ENCODE results near the gene FPR2. TPM values are rescaled to one million over a fixed set of nuclear protein-coding genes. Genes with fewer than 3 reads are reported as not detected.

The FPR2 gene
- total and polyA plus RNA-seq, 2 experiments from 2014 or later, result not detected

DNA sequence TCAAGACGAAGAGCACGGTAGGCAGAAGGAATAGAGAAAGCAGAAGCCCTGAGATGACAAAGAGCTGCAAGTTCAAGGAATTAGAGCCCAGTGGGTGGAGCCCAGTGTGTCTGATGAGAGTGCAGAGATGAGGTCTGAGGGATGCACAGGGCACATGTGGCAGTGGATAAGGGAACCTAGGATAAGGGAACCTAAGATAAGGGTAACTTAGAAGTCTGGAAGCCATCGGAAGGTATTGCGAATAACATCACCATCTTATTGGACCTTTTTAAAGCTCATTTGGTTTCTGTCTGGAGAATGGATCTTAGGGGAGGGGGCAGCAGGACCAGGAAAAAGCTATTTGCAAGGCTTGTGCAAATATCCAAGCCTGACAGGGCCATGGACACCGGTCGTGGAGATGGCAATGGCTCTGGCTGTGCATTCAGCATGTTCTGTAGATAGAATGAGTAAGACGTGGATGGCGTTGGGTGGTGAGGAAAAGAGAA is 35.3 kb downstream of the FPR2 start:
- H3K27ac Mint-ChIP-seq, result no peak overlapping the region
- TF ChIP-seq, protein P1, sequence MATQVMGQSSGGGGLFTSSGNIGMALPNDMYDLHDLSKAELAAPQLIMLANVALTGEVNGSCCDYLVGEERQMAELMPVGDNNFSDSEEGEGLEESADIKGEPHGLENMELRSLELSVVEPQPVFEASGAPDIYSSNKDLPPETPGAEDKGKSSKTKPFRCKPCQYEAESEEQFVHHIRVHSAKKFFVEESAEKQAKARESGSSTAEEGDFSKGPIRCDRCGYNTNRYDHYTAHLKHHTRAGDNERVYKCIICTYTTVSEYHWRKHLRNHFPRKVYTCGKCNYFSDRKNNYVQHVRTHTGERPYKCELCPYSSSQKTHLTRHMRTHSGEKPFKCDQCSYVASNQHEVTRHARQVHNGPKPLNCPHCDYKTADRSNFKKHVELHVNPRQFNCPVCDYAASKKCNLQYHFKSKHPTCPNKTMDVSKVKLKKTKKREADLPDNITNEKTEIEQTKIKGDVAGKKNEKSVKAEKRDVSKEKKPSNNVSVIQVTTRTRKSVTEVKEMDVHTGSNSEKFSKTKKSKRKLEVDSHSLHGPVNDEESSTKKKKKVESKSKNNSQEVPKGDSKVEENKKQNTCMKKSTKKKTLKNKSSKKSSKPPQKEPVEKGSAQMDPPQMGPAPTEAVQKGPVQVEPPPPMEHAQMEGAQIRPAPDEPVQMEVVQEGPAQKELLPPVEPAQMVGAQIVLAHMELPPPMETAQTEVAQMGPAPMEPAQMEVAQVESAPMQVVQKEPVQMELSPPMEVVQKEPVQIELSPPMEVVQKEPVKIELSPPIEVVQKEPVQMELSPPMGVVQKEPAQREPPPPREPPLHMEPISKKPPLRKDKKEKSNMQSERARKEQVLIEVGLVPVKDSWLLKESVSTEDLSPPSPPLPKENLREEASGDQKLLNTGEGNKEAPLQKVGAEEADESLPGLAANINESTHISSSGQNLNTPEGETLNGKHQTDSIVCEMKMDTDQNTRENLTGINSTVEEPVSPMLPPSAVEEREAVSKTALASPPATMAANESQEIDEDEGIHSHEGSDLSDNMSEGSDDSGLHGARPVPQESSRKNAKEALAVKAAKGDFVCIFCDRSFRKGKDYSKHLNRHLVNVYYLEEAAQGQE (IDR thresholded peaks at IDR 0.05; ENCODE audit: unreplicated experiment), result no peak
- no peak for TF ChIP-seq NANOG (IDR thresholded peaks at IDR 0.05; ENCODE audit: borderline replicate concordance)
- TF ChIP-seq, protein P2, sequence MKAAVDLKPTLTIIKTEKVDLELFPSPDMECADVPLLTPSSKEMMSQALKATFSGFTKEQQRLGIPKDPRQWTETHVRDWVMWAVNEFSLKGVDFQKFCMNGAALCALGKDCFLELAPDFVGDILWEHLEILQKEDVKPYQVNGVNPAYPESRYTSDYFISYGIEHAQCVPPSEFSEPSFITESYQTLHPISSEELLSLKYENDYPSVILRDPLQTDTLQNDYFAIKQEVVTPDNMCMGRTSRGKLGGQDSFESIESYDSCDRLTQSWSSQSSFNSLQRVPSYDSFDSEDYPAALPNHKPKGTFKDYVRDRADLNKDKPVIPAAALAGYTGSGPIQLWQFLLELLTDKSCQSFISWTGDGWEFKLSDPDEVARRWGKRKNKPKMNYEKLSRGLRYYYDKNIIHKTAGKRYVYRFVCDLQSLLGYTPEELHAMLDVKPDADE (IDR thresholded peaks at IDR 0.05), result no peak
- TF ChIP-seq EZH2 (IDR thresholded peaks at IDR 0.05; ENCODE audit: low read depth, unreplicated experiment), result no peak
- TF ChIP-seq ZNF114 (CRISPR knock-in tag; IDR thresholded peaks at IDR 0.05), result no peak
- TF ChIP-seq, protein P3, sequence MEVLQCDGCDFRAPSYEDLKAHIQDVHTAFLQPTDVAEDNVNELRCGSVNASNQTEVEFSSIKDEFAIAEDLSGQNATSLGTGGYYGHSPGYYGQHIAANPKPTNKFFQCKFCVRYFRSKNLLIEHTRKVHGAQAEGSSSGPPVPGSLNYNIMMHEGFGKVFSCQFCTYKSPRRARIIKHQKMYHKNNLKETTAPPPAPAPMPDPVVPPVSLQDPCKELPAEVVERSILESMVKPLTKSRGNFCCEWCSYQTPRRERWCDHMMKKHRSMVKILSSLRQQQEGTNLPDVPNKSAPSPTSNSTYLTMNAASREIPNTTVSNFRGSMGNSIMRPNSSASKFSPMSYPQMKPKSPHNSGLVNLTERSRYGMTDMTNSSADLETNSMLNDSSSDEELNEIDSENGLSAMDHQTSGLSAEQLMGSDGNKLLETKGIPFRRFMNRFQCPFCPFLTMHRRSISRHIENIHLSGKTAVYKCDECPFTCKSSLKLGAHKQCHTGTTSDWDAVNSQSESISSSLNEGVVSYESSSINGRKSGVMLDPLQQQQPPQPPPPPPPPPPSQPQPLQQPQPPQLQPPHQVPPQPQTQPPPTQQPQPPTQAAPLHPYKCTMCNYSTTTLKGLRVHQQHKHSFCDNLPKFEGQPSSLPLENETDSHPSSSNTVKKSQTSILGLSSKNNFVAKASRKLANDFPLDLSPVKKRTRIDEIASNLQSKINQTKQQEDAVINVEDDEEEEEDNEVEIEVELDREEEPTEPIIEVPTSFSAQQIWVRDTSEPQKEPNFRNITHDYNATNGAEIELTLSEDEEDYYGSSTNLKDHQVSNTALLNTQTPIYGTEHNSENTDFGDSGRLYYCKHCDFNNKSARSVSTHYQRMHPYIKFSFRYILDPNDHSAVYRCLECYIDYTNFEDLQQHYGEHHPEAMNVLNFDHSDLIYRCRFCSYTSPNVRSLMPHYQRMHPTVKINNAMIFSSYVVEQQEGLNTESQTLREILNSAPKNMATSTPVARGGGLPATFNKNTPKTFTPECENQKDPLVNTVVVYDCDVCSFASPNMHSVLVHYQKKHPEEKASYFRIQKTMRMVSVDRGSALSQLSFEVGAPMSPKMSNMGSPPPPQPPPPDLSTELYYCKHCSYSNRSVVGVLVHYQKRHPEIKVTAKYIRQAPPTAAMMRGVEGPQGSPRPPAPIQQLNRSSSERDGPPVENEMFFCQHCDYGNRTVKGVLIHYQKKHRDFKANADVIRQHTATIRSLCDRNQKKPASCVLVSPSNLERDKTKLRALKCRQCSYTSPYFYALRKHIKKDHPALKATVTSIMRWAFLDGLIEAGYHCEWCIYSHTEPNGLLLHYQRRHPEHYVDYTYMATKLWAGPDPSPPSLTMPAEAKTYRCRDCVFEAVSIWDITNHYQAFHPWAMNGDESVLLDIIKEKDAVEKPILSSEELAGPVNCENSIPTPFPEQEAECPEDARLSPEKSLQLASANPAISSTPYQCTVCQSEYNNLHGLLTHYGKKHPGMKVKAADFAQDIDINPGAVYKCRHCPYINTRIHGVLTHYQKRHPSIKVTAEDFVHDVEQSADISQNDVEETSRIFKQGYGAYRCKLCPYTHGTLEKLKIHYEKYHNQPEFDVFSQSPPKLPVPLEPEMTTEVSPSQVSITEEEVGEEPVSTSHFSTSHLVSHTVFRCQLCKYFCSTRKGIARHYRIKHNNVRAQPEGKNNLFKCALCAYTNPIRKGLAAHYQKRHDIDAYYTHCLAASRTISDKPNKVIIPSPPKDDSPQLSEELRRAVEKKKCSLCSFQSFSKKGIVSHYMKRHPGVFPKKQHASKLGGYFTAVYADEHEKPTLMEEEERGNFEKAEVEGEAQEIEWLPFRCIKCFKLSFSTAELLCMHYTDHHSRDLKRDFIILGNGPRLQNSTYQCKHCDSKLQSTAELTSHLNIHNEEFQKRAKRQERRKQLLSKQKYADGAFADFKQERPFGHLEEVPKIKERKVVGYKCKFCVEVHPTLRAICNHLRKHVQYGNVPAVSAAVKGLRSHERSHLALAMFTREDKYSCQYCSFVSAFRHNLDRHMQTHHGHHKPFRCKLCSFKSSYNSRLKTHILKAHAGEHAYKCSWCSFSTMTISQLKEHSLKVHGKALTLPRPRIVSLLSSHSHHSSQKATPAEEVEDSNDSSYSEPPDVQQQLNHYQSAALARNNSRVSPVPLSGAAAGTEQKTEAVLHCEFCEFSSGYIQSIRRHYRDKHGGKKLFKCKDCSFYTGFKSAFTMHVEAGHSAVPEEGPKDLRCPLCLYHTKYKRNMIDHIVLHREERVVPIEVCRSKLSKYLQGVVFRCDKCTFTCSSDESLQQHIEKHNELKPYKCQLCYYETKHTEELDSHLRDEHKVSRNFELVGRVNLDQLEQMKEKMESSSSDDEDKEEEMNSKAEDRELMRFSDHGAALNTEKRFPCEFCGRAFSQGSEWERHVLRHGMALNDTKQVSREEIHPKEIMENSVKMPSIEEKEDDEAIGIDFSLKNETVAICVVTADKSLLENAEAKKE (CRISPR knock-in tag; IDR thresholded peaks at IDR 0.05), result no peak
- no peak for TF ChIP-seq CREB1 (CRISPR knock-in tag; IDR thresholded peaks at IDR 0.05; ENCODE audit: low read depth)
- no peak for TF ChIP-seq EZH2phosphoT487 (IDR thresholded peaks at IDR 0.05; ENCODE audit: unreplicated experiment)
- TF ChIP-seq JUNB (IDR thresholded peaks at IDR 0.05; ENCODE audit: unreplicated experiment), result no peak
- TF ChIP-seq ZNF331 (CRISPR knock-in tag; IDR thresholded peaks at IDR 0.05; ENCODE audit: low read depth), result no peak
- TF ChIP-seq, protein P4, sequence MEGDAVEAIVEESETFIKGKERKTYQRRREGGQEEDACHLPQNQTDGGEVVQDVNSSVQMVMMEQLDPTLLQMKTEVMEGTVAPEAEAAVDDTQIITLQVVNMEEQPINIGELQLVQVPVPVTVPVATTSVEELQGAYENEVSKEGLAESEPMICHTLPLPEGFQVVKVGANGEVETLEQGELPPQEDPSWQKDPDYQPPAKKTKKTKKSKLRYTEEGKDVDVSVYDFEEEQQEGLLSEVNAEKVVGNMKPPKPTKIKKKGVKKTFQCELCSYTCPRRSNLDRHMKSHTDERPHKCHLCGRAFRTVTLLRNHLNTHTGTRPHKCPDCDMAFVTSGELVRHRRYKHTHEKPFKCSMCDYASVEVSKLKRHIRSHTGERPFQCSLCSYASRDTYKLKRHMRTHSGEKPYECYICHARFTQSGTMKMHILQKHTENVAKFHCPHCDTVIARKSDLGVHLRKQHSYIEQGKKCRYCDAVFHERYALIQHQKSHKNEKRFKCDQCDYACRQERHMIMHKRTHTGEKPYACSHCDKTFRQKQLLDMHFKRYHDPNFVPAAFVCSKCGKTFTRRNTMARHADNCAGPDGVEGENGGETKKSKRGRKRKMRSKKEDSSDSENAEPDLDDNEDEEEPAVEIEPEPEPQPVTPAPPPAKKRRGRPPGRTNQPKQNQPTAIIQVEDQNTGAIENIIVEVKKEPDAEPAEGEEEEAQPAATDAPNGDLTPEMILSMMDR (conservative IDR thresholded peaks at IDR 0.05; ENCODE audit: low read depth in 2 of 2), result no peak
- no peak for TF ChIP-seq POLR2AphosphoS5 (IDR thresholded peaks at IDR 0.05; ENCODE audit: low read depth)
- TF ChIP-seq STAT1 (IDR thresholded peaks at IDR 0.05; ENCODE audit: unreplicated experiment), result no peak
- no peak overlapping the region for H3K4me2 ChIP-seq

More for the DNA sequence above, 35.3 kb downstream of the FPR2 start:
- Histone ChIP-seq H3K36me3 (ENCODE audit: insufficient read depth) (no peaks in the 10 kb centered on the region), H2AFZ (no peak overlapping the region), H3K27me3 (ENCODE audit: insufficient read depth) (no peaks in the 10 kb centered on the region), H4K20me1 (replicated peaks; ENCODE audit: insufficient read depth) (no peaks in the 10 kb centered on the region), H3F3A (replicated peaks; ENCODE audit: low read depth) (no peaks in the 10 kb centered on the region), H3K4me3 (no peak overlapping the region), H3K27ac (ENCODE audit: low read depth) (no peak overlapping the region), H3K9me2 (ENCODE audit: insufficient read depth) (peaks cover 8% of the 10 kb centered on the region; the same call in 1 of the 2 replicates), H3K4me1 (ENCODE audit: insufficient read depth) (no peaks in the 10 kb centered on the region), H3K79me2 (replicated peaks; ENCODE audit: insufficient read depth) (no peaks in the 10 kb centered on the region)
- Mint-ChIP-seq H3K36me3 (ENCODE audit: low read depth) (peaks cover 10% of the 10 kb centered on the region; the same call in 2 of the 3 replicates), H3K4me1 (no peaks in the 10 kb centered on the region), H3K9me3 (peaks cover 77% of the 10 kb centered on the region), H3K4me3 (no peak overlapping the region), H3K27me3 (ENCODE audit: insufficient read depth, low read depth, poor library complexity) (peaks cover 9% of the 10 kb centered on the region)
- ATAC-seq (no peak), DNase-seq (ENCODE audit: low spot score) (no peak)
